ENCODE results near the gene DYRK1A.

- TF ChIP-seq HDAC6 (IDR thresholded peaks at IDR 0.05; ENCODE audit: unreplicated experiment): no peak
- no peak for TF ChIP-seq CTCF (IDR thresholded peaks at IDR 0.05 in 2 of 3, conservative IDR thresholded peaks at IDR 0.05 in 1 of 3; ENCODE audit: control insufficient read depth in 2 of 3, extremely low read depth in 1 of 3, insufficient read depth in 1 of 3, low read depth in 3 of 3, low read length in 3 of 3)
- no peak for TF ChIP-seq JUNB (IDR thresholded peaks at IDR 0.05)
- TF ChIP-seq PML (IDR thresholded peaks at IDR 0.05; ENCODE audit: low read length): no peak
These were observed 55.8 kb downstream of the DYRK1A start for GRCh38 chr21:37422382-37422781.

Measured in GM12878 (cell line).